ENCODE data around the gene HOXA11. TPM values are rescaled to one million over a fixed set of nuclear protein-coding genes. Genes with fewer than 3 reads are reported as not detected.
A peak's percentile ranks its signal among the peaks of the same experiment; 100 is the strongest.

The HOXA11 gene
- total RNA-seq, 1 donor from 2014 or later = not detected

DNA sequence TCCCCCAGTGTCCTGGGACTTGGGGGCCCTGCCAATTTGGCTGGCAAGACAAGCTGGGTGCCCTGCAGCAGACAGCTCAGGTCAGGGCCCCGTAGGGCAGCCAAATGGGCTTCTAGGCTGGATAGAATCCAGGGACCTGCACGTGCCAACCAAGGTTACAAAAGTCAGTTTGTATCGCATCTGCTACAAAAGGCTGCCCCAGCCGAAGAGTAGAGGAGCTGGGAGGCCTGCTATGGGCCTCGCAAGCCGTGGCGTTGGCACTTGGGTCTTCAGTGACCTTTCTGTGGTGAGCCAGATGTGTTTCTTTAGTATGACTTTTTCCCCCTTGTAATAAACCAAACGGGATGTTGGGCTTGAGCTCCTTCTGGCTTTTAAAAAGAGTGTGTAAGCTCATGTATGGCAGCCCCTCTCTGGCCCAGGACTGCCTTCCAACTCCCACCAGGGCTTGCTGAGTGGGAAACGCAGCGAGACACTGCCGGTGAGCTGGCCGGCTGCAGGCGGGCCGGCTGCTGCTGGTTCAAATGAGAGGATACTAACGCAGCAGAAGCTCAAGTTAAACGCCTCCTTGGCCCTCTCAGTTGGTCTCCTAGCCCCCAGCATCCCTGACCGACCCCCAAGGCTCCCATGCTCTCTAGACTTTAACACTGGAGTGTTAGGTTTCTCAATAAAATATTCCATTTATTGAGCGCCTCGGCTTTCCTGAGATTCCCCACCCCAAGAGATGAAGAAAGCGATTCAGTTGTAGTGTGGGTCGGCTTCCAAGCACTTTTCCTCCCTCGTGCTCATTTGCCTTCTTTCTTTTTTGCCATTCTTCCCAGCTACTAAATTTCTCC, 7.9 kb downstream of the HOXA11 start:
- TF ChIP-seq, protein P1, sequence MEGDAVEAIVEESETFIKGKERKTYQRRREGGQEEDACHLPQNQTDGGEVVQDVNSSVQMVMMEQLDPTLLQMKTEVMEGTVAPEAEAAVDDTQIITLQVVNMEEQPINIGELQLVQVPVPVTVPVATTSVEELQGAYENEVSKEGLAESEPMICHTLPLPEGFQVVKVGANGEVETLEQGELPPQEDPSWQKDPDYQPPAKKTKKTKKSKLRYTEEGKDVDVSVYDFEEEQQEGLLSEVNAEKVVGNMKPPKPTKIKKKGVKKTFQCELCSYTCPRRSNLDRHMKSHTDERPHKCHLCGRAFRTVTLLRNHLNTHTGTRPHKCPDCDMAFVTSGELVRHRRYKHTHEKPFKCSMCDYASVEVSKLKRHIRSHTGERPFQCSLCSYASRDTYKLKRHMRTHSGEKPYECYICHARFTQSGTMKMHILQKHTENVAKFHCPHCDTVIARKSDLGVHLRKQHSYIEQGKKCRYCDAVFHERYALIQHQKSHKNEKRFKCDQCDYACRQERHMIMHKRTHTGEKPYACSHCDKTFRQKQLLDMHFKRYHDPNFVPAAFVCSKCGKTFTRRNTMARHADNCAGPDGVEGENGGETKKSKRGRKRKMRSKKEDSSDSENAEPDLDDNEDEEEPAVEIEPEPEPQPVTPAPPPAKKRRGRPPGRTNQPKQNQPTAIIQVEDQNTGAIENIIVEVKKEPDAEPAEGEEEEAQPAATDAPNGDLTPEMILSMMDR (IDR thresholded peaks at IDR 0.05; ENCODE audit: borderline replicate concordance) = no peak
- peaks cover 100% of the 10 kb centered on the region for H3K27me3 ChIP-seq (ENCODE audit: low read depth)
- no peak overlapping the region for H3K27ac ChIP-seq (replicated peaks)
- H3K4me1 ChIP-seq = peaks cover 32% of the 10 kb centered on the region
- no peaks in the 10 kb centered on the region for H3K36me3 ChIP-seq
- no peak overlapping the region for H3K4me3 ChIP-seq
- DNase-seq = peak; percentile 2
- intact Hi-C loops (cut with micrococcal nuclease) = no loop called here
- no peaks in the 10 kb centered on the region for H3K9me3 ChIP-seq (replicated peaks)

DNA sequence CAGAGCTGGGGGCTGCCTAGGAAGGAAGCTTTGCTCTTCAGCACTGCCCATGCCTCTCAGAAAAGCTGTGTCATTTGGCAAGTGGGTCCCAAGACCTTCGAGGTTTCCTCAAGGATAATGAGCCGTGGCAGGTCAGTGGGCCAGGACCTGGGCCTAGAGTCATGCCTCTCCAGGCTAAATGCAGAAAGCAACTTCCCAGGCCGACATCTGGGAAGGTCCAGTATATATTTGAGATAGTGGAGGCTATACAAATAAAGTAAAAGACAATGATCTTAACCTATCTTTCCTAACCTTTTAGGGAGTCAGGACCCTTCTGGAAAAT, 8.5 kb downstream of the HOXA11 start:
- TF ChIP-seq, protein P1 (IDR thresholded peaks at IDR 0.05; ENCODE audit: borderline replicate concordance) = no peak
- Histone ChIP-seq H3K27me3 (ENCODE audit: low read depth) (peaks cover 100% of the 10 kb centered on the region), H3K27ac (replicated peaks) (no peak overlapping the region), H3K9me3 (replicated peaks) (no peaks in the 10 kb centered on the region), H3K4me1 (peaks cover 38% of the 10 kb centered on the region), H3K36me3 (no peaks in the 10 kb centered on the region), H3K4me3 (no peak overlapping the region)
- intact Hi-C loops (cut with micrococcal nuclease) = no loop called here
- DNase-seq = no peak

DNA sequence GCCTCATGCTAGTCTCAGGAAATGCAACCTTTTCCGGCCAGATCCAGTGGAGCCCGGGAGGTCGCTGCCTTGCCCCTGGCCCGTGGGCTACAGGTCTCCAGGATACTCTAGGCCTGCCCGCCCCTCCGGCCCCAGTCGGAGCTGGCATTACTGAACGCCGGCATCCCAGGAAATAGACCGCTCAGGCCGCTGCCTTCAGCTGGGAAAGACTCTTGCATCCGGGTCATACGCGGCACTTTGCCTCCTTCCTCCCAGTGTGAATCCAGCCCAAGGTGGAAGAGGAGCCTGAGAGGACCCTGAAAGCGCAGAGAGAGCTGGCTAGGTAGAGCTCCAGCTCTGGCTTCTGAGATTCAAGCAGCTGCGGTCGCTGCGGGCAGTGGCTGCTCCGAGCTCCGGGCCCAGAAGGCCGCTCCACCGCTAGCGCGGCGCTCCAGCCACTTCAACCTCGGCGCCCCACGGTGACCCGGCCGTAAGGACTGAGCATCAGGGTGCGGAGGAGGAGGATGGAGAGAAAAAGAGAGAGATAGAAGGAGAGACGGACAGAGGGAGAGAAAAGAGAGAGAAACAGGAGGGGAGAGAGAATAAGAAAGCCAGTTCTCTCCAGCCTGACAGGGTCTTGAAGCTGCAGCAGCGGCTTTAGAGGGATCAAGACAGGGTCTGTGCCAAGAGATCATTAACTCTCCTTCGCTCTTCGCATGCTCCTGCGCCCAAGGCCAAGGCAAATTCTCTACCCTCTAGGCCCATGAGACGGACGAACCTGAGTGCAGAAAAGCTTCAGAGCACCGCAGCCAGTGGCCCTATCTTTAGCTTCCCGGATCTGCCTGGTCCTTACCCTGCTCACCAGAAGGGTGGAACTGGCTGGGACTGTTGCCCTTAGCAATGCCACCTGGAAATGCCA, 9.2 kb downstream of the HOXA11 start:
- Histone ChIP-seq H3K27me3 (ENCODE audit: low read depth) (peaks cover 100% of the 10 kb centered on the region), H3K27ac (replicated peaks) (no peak overlapping the region), H3K9me3 (replicated peaks) (no peaks in the 10 kb centered on the region), H3K36me3 (no peaks in the 10 kb centered on the region), H3K4me1 (peaks cover 38% of the 10 kb centered on the region), H3K4me3 (no peak overlapping the region)
- intact Hi-C loops (cut with micrococcal nuclease) = no loop called here
- DNase-seq = peak; percentile 3
- TF ChIP-seq, protein P1 (IDR thresholded peaks at IDR 0.05; ENCODE audit: borderline replicate concordance) = no peak

DNA sequence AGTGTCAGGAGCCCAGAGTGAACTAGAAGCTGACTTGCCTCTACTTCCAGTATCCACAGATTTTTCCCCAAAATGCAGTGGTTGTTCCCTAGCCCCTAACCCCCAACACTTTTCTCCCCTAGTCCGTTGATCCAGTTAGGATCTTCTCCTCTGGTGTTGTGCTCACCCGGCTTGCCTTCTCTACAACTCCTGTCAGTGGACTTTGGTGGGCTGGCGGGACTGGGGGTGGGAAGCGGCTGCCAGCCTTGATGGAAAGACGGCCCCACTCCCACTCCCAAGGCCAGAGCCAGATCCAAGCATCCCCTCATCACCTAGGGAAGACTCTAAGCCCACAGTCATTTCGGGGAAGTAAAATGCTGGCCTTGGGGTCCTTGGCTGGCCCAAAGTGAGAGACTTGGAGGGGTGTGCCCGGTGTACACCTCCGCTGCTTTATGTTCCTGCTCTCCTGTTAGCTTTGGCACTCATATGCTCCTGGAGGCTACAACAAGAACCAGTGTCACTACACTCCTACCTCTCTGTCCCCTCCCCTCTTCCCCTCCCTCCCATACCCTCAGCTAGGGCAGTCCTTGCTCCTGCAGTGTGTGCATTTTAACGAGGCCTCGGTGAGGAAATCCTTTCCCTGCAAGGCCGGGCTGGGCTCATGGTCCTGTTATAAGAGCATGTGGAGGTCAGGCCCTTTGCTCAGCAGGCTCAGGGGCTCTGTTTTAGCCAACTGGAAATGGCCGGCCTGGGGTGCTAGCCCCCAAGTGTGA, 10.0 kb downstream of the HOXA11 start:
- Histone ChIP-seq H3K36me3 (no peaks in the 10 kb centered on the region), H3K27me3 (ENCODE audit: low read depth) (peaks cover 100% of the 10 kb centered on the region), H3K4me1 (peaks cover 37% of the 10 kb centered on the region), H3K9me3 (replicated peaks) (no peaks in the 10 kb centered on the region), H3K4me3 (no peak overlapping the region), H3K27ac (replicated peaks) (no peak overlapping the region)
- DNase-seq = peak; percentile 6
- TF ChIP-seq, protein P1 (IDR thresholded peaks at IDR 0.05; ENCODE audit: borderline replicate concordance) = no peak
- intact Hi-C loops (cut with micrococcal nuclease) = no loop called here

All from left ventricle myocardium inferior (tissue), 1 donor.